Measurements from ENCODE around the gene WDR17.

Gene WDR17

DNA sequence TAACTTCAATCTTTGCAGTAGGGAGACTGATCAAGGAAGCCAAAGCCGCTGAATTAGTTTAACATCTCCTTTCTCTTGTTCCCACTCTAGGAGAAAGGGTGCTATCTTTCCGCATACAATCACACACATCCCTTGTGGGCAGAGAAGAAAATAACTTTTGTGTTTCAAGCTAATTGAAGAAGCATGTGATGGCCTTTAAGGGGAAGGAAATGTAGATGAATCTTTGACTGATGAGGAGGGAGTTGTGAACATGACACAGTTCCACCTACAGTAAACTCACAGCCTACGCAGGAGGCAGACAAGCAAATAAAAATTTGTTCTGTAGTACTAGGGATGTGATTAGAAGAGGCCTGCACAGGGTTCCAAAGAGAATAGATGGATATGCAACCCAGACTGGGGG, 144.5 kb downstream of the WDR17 start:
- TF ChIP-seq TCF12 (IDR thresholded peaks at IDR 0.05; ENCODE audit: low read depth), result no peak
- TF ChIP-seq TAF1 (IDR thresholded peaks at IDR 0.05; ENCODE audit: low read depth), result no peak
- TF ChIP-seq ZBTB7A (IDR thresholded peaks at IDR 0.05; ENCODE audit: low read depth), result no peak
- TF ChIP-seq RAD21 (IDR thresholded peaks at IDR 0.05; ENCODE audit: low read depth), result no peak
- TF ChIP-seq YY1 (IDR thresholded peaks at IDR 0.05; ENCODE audit: low read depth), result no peak
- TF ChIP-seq EP300 (IDR thresholded peaks at IDR 0.05; ENCODE audit: borderline replicate concordance), result no peak
- TF ChIP-seq NFIC (IDR thresholded peaks at IDR 0.05), result no peak
- TF ChIP-seq EGR1 (IDR thresholded peaks at IDR 0.05), result no peak
- TF ChIP-seq FOXM1 (IDR thresholded peaks at IDR 0.05; ENCODE audit: borderline replicate concordance, low read depth), result no peak
- TF ChIP-seq, protein P1, sequence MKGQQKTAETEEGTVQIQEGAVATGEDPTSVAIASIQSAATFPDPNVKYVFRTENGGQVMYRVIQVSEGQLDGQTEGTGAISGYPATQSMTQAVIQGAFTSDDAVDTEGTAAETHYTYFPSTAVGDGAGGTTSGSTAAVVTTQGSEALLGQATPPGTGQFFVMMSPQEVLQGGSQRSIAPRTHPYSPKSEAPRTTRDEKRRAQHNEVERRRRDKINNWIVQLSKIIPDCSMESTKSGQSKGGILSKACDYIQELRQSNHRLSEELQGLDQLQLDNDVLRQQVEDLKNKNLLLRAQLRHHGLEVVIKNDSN (IDR thresholded peaks at IDR 0.05), result no peak

DNA sequence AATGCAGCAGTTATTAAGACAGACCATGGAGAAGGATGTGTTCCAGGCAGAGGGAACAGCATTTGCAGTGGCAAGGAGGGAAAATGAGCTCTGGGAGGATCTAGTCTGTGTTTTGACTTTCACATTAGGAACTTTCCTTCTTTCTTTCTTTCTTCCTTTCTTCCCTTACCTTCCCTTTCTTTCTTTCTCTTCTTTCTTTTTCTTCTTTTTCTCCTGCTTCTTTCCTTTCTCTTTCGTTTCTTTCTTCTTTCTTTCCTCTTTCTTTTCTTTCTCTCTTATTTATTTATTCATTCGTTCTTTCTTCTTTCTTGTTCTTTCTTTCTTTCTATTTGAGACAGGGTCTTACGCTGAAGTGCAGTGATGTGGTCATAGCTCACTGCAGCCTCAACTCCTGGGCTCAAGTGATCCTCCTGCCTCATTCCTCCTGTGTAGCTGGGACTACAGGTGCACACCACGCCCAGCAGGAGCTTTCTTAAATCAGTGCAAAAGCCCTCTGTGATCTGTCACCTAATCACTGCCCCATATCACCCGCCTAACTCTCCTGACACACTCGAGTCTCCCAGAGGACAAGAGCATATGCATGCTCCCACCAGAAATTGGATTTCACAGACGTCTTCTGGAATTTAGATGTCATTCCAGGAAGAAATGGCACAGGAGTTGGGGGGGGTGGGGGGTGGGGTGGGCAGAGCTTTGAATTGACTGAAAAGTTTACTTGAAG, 145.1 kb downstream of the WDR17 start:
- TF ChIP-seq EP300 (IDR thresholded peaks at IDR 0.05; ENCODE audit: borderline replicate concordance) (no peak), RAD21 (IDR thresholded peaks at IDR 0.05; ENCODE audit: low read depth) (no peak), TAF1 (IDR thresholded peaks at IDR 0.05; ENCODE audit: low read depth) (no peak), TCF12 (IDR thresholded peaks at IDR 0.05; ENCODE audit: low read depth) (no peak), FOXM1 (IDR thresholded peaks at IDR 0.05; ENCODE audit: borderline replicate concordance, low read depth) (no peak), CREB1 (IDR thresholded peaks at IDR 0.05; ENCODE audit: low read depth) (no peak)
- TF ChIP-seq, protein P1 (IDR thresholded peaks at IDR 0.05), result no peak
- TF ChIP-seq, protein P2, sequence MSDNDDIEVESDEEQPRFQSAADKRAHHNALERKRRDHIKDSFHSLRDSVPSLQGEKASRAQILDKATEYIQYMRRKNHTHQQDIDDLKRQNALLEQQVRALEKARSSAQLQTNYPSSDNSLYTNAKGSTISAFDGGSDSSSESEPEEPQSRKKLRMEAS (IDR thresholded peaks at IDR 0.05), result no peak
- TF ChIP-seq, protein P3, sequence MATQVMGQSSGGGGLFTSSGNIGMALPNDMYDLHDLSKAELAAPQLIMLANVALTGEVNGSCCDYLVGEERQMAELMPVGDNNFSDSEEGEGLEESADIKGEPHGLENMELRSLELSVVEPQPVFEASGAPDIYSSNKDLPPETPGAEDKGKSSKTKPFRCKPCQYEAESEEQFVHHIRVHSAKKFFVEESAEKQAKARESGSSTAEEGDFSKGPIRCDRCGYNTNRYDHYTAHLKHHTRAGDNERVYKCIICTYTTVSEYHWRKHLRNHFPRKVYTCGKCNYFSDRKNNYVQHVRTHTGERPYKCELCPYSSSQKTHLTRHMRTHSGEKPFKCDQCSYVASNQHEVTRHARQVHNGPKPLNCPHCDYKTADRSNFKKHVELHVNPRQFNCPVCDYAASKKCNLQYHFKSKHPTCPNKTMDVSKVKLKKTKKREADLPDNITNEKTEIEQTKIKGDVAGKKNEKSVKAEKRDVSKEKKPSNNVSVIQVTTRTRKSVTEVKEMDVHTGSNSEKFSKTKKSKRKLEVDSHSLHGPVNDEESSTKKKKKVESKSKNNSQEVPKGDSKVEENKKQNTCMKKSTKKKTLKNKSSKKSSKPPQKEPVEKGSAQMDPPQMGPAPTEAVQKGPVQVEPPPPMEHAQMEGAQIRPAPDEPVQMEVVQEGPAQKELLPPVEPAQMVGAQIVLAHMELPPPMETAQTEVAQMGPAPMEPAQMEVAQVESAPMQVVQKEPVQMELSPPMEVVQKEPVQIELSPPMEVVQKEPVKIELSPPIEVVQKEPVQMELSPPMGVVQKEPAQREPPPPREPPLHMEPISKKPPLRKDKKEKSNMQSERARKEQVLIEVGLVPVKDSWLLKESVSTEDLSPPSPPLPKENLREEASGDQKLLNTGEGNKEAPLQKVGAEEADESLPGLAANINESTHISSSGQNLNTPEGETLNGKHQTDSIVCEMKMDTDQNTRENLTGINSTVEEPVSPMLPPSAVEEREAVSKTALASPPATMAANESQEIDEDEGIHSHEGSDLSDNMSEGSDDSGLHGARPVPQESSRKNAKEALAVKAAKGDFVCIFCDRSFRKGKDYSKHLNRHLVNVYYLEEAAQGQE (IDR thresholded peaks at IDR 0.05; ENCODE audit: low read depth), result no peak

DNA sequence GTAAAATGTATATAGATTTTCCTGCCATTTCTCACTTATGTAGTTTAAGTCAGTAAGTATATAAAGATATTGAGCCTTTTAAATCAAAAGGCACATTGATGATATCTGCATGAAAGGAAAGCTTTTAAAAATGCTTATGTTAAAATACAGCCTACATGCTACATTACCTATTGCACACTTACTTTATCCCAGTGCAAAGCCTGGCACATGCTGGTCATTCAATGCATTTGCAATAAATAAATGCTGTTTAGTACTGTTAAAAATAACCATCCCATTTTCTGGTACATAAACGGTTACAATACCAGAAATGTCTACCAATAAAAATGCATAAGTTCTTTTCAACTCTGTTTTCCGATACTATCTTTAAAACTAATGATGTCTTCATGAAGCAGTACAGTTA, 151.9 kb downstream of the WDR17 start:
- no peak for TF ChIP-seq RAD21 (IDR thresholded peaks at IDR 0.05; ENCODE audit: low read depth)
- TF ChIP-seq EGR1 (IDR thresholded peaks at IDR 0.05), result no peak
- TF ChIP-seq YY1 (IDR thresholded peaks at IDR 0.05; ENCODE audit: low read depth), result no peak
- no peak for TF ChIP-seq CEBPB (IDR thresholded peaks at IDR 0.05)
- TF ChIP-seq CREB1 (IDR thresholded peaks at IDR 0.05; ENCODE audit: low read depth), result no peak
- TF ChIP-seq NFIC (IDR thresholded peaks at IDR 0.05), result no peak
- TF ChIP-seq ZBTB7A (IDR thresholded peaks at IDR 0.05; ENCODE audit: low read depth), result no peak
- TF ChIP-seq, protein P3 (IDR thresholded peaks at IDR 0.05; ENCODE audit: low read depth), result no peak
- no peak for TF ChIP-seq FOXM1 (IDR thresholded peaks at IDR 0.05; ENCODE audit: borderline replicate concordance, low read depth)
- TF ChIP-seq TAF1 (IDR thresholded peaks at IDR 0.05; ENCODE audit: low read depth), result no peak
- TF ChIP-seq TCF12 (IDR thresholded peaks at IDR 0.05; ENCODE audit: low read depth), result no peak

DNA sequence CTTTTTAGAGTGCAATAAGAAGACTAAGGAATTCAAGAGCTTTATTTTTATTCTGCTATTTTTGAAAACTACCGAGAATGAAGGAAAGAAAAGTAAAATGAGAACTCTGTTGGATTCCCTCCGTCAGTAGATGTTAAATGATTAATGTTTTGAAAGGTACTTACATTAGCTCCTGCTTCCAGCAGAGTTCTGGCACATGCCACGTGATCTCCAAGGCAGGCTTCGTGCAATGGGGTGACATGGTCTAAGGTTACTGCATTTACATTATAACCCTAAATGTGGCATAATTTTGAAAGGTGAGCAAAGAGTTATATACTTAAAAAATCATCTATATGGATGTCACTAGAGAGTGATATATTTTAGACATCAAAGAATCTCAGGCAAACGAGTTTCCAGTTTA, 156.5 kb downstream of the WDR17 start:
- no peak for TF ChIP-seq CREB1 (IDR thresholded peaks at IDR 0.05; ENCODE audit: low read depth)
- TF ChIP-seq, protein P1 (IDR thresholded peaks at IDR 0.05), result peak; percentile 61

DNA sequence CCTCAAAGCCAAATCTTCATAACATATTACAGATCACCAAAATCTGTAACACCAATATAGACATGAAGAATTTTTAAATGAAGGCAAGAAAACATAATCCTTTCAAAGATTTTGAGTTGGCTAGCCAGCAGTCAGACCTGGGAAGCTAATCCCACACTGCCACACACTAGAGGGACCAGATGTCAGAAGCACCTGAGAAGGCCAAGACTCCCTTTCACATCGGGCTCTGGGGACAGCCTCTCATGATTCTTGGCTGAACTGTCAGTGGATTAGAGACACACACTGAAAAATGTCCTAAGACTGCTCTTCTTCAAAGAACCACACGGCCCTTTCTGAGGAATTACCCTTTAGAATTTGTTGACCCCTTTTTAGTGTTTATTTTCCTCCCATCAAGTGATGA, 157.9 kb downstream of the WDR17 start:
- TF ChIP-seq YY1 (IDR thresholded peaks at IDR 0.05; ENCODE audit: low read depth), result no peak
- no peak for TF ChIP-seq CEBPB (IDR thresholded peaks at IDR 0.05)
- no peak for TF ChIP-seq NFIC (IDR thresholded peaks at IDR 0.05)
- no peak for TF ChIP-seq RAD21 (IDR thresholded peaks at IDR 0.05; ENCODE audit: low read depth)
- TF ChIP-seq TEAD4 (IDR thresholded peaks at IDR 0.05), result no peak
- TF ChIP-seq, protein P1 (IDR thresholded peaks at IDR 0.05), result no peak
- TF ChIP-seq, protein P3 (IDR thresholded peaks at IDR 0.05; ENCODE audit: low read depth), result no peak
- no peak for TF ChIP-seq ZBTB7A (IDR thresholded peaks at IDR 0.05; ENCODE audit: low read depth)
- TF ChIP-seq FOXM1 (IDR thresholded peaks at IDR 0.05; ENCODE audit: borderline replicate concordance, low read depth), result no peak
- TF ChIP-seq, protein P2 (IDR thresholded peaks at IDR 0.05), result no peak

Measured in Ishikawa (cell line).